HL-60 (cell line): ENCODE measurements around the gene MMRN2.

Experiments
- GABPA ChIP-seq: IDR thresholded peaks from 2 replicates; pipeline ENCODE4 v1.6.1; 2012; ENCODE audit warnings: low read depth
- POLR2AphosphoS5 ChIP-seq: IDR thresholded peaks from 2 replicates; pipeline ENCODE4 v1.6.1; 2012; ENCODE audit warnings: low read depth
- SPI1 ChIP-seq: IDR thresholded peaks from 2 replicates; pipeline ENCODE4 v1.6.1; 2012; ENCODE audit warnings: low read depth, mild to moderate bottlenecking, borderline replicate concordance
- TF ChIP-seq, protein P1 (sequence below): IDR thresholded peaks from one replicate; pipeline ENCODE4 v1.5.1; 2011; ENCODE audit warnings: low read length, control low read depth, inconsistent platforms; ENCODE audit not compliant: insufficient read depth
- TF ChIP-seq, protein P2 (sequence below): IDR thresholded peaks from 2 replicates; pipeline ENCODE4 v1.6.1; 2012; ENCODE audit warnings: low read depth; ENCODE audit not compliant: insufficient replicate concordance

DNA sequence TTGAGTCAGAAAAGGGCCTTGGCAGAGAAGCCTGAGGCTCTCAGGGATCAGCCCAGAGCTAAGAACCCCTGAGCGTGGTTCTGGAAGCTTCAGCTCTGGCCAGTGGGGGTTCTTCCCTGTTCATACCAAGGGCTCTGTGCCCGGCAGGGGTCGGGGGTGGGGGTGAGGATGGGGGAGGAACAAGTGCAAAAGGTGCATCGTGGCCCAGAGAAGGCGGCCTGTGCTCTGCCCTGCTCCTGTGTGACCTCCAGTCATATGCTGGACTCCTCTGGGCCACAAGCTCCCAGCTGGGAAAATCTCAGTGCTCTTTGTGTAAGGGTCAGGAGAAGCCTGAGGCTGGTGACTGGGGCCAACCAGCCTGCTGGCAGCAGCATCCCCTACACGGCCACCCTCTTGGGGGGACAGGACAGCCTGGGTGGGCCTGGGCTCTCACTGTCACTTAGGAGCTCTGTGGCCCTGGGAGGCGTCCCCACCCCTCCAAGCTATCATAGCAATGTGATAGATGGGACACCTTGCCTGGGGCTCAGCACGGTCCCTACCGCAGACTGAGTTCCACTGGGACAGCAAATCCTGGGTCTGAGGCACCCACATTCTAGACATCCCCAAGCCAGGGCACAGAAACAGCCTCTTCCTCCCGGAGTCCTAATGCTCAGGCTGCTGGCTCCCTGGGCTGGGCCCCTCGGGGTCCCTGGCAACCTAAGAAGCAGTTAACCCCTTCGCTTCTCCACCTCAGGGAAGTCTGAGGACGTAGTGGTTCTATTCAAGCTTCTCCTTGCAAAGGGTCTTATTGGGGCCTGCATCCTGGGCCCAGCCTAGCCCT is 2.5 kb downstream of the MMRN2 start:
- TF ChIP-seq, protein P1, sequence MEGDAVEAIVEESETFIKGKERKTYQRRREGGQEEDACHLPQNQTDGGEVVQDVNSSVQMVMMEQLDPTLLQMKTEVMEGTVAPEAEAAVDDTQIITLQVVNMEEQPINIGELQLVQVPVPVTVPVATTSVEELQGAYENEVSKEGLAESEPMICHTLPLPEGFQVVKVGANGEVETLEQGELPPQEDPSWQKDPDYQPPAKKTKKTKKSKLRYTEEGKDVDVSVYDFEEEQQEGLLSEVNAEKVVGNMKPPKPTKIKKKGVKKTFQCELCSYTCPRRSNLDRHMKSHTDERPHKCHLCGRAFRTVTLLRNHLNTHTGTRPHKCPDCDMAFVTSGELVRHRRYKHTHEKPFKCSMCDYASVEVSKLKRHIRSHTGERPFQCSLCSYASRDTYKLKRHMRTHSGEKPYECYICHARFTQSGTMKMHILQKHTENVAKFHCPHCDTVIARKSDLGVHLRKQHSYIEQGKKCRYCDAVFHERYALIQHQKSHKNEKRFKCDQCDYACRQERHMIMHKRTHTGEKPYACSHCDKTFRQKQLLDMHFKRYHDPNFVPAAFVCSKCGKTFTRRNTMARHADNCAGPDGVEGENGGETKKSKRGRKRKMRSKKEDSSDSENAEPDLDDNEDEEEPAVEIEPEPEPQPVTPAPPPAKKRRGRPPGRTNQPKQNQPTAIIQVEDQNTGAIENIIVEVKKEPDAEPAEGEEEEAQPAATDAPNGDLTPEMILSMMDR = no peak
- TF ChIP-seq, protein P2, sequence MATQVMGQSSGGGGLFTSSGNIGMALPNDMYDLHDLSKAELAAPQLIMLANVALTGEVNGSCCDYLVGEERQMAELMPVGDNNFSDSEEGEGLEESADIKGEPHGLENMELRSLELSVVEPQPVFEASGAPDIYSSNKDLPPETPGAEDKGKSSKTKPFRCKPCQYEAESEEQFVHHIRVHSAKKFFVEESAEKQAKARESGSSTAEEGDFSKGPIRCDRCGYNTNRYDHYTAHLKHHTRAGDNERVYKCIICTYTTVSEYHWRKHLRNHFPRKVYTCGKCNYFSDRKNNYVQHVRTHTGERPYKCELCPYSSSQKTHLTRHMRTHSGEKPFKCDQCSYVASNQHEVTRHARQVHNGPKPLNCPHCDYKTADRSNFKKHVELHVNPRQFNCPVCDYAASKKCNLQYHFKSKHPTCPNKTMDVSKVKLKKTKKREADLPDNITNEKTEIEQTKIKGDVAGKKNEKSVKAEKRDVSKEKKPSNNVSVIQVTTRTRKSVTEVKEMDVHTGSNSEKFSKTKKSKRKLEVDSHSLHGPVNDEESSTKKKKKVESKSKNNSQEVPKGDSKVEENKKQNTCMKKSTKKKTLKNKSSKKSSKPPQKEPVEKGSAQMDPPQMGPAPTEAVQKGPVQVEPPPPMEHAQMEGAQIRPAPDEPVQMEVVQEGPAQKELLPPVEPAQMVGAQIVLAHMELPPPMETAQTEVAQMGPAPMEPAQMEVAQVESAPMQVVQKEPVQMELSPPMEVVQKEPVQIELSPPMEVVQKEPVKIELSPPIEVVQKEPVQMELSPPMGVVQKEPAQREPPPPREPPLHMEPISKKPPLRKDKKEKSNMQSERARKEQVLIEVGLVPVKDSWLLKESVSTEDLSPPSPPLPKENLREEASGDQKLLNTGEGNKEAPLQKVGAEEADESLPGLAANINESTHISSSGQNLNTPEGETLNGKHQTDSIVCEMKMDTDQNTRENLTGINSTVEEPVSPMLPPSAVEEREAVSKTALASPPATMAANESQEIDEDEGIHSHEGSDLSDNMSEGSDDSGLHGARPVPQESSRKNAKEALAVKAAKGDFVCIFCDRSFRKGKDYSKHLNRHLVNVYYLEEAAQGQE = no peak
- no peak for TF ChIP-seq POLR2AphosphoS5
- no peak for TF ChIP-seq GABPA
- TF ChIP-seq SPI1 = no peak
